Smooth muscle cell (in vitro differentiated cells): ENCODE results near the gene PHC2. TPM values are rescaled to one million over a fixed set of nuclear protein-coding genes. Genes with fewer than 3 reads are reported as not detected.
A peak's percentile ranks its signal among the peaks of the same experiment; 100 is the strongest.

Source experiments
- DNase-seq: peaks from one replicate; lab custom pipeline; 2025; ENCODE audit not compliant: unreplicated experiment; lab: John Stamatoyannopoulos, UW
- H2AFZ ChIP-seq: fragments of 200-600 bp; sonication (generic); 2 replicates; pipeline ENCODE4 v1.6.0; 2016; ENCODE audit warnings: antibody characterized with exemption, low read depth, mild to moderate bottlenecking
- H3F3A ChIP-seq: fragments of 200-600 bp; sonication (generic); 2 replicates; pipeline ENCODE4 v1.6.0; 2017; ENCODE audit warnings: antibody characterized with exemption, low read depth
- H3K27ac ChIP-seq: fragments of 200-600 bp; sonication (generic); 2 replicates; pipeline ENCODE4 v1.5.1; 2016; ENCODE audit warnings: low read depth, mild to moderate bottlenecking
- H3K27me3 ChIP-seq: fragments of 200-600 bp; sonication (generic); 2 replicates; pipeline ENCODE4 v1.6.1; 2016; ENCODE audit warnings: low read depth, mild to moderate bottlenecking
- H3K36me3 ChIP-seq: fragments of 200-600 bp; sonication (generic); 2 replicates; pipeline ENCODE4 v1.5.1; 2016; ENCODE audit warnings: low read depth
- H3K4me1 ChIP-seq: fragments of 200-600 bp; sonication (generic); 2 replicates; pipeline ENCODE4 v1.5.1; 2016; ENCODE audit warnings: low read depth
- H3K4me2 ChIP-seq: fragments of 200-600 bp; sonication (generic); 2 replicates; pipeline ENCODE4 v1.6.0; 2016; ENCODE audit warnings: mild to moderate bottlenecking
- H3K4me3 ChIP-seq: fragments of 200-600 bp; sonication (generic); 2 replicates; pipeline ENCODE4 v1.5.1; 2016; ENCODE audit warnings: mild to moderate bottlenecking
- H3K79me2 ChIP-seq: fragments of 200-600 bp; sonication (generic); 2 replicates; pipeline ENCODE4 v1.6.0; 2016; ENCODE audit warnings: low read depth, mild to moderate bottlenecking
- H3K9ac ChIP-seq: fragments of 200-600 bp; sonication (generic); 2 replicates; pipeline ENCODE4 v1.6.0; 2016; ENCODE audit warnings: low read depth
- H3K9me3 ChIP-seq: fragments of 200-600 bp; sonication (generic); replicated peaks from 2 replicates; pipeline ENCODE4 v1.5.1; 2016; ENCODE audit warnings: low read depth
- H4K20me1 ChIP-seq: fragments of 200-600 bp; sonication (generic); 2 replicates; pipeline ENCODE4 v1.6.0; 2016; ENCODE audit warnings: low read depth
- CTCF ChIP-seq: fragments of 200-600 bp; sonication (generic); IDR thresholded peaks from 2 replicates; pipeline ENCODE4 v1.5.1; 2017; ENCODE audit warnings: borderline replicate concordance, mild to moderate bottlenecking, antibody characterized with exemption; ENCODE audit not compliant: insufficient read depth, poor library complexity, severe bottlenecking
- WGBS: methylation state at CpG from one replicate; pipeline ENCODE4 v1.1.7; 2016; ENCODE audit warnings: low lambda C conversion rate; 5-methylcytosine and 5-hydroxymethylcytosine counted together
- polyA plus RNA-seq: library from polyadenylated mRNA; unstranded; fragments of >200 nt; fragmentation: Nextera tagmentation; extraction: Ambion mirVana; gene quantifications from 2 replicates; pipeline ENCODE4 v1.2.1, GENCODE V29; 2016
- total RNA-seq: library from RNA; depleted of rRNA; stranded (reverse); fragments of >200 nt; gene quantifications from 2 replicates; pipeline ENCODE4 v1.2.3, GENCODE V29; 2014

The PHC2 gene
- total and polyA plus RNA-seq, 2 experiments from 2014 or later, result 42.4 to 109 TPM

DNA sequence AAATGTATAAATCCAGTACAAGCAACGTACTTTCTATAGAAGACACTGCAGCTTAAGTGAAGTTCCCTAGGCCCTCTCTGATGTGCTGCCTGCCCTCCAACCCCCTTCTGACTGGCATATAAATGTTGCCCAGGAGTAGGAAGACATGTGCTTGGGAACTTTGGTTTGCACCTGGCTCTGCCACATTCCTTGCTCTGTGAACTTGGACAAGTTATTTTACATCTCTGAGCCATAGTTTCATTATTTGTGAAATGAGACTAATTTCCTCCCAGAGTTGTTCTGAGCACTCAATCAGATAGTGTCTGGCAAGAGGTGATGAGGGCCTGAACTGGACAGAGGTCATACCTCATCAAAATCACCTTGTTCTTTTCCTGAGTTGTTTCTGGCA, 3.5 kb upstream of the PHC2 start:
- TF ChIP-seq CTCF, result no peak
- Histone ChIP-seq H3K79me2 (no peaks in the 10 kb centered on the region), H3K4me2 (peak overlapping the region; percentile 69), H3K27ac (peak overlapping the region; percentile 77), H4K20me1 (no peaks in the 10 kb centered on the region), H3F3A (peaks cover 35% of the 10 kb centered on the region), H3K9me3 (no peaks in the 10 kb centered on the region), H3K4me3 (no peak overlapping the region), H3K27me3 (no peaks in the 10 kb centered on the region), H3K36me3 (no peaks in the 10 kb centered on the region), H3K9ac (no peak overlapping the region), H2AFZ (no peak overlapping the region), H3K4me1 (peaks cover 13% of the 10 kb centered on the region)
- WGBS, result 82% methylated on average over 1 of the region's 1 CpG
- no peak for DNase-seq

GRCh38 chr1:33433509-33434362, 2.8 kb upstream of the PHC2 start:
- Histone ChIP-seq H3F3A (peaks cover 35% of the 10 kb centered on the region), H3K27me3 (no peaks in the 10 kb centered on the region), H3K79me2 (no peaks in the 10 kb centered on the region), H2AFZ (no peak overlapping the region), H3K9me3 (no peaks in the 10 kb centered on the region), H3K4me1 (peaks cover 19% of the 10 kb centered on the region), H4K20me1 (no peaks in the 10 kb centered on the region), H3K36me3 (no peaks in the 10 kb centered on the region), H3K4me2 (peak overlapping the region; percentile 69), H3K9ac (no peak overlapping the region), H3K4me3 (no peak overlapping the region), H3K27ac (peak overlapping the region; percentile 77)
- 2% methylated on average over 3 of the region's 3 CpGs for WGBS
- TF ChIP-seq CTCF, result no peak
- DNase-seq, result no peak

GRCh38 chr1:33429856-33430691, 821 bp downstream of the PHC2 start:
- H3K4me1 ChIP-seq, result peaks cover 24% of the 10 kb centered on the region
- peak overlapping the region; percentile 64 for H3K9ac ChIP-seq
- TF ChIP-seq CTCF, result no peak
- peak overlapping the region; percentile 81 for H3K4me3 ChIP-seq
- 4% methylated on average over 54 of the region's 54 CpGs for WGBS
- H3K4me2 ChIP-seq, result peak overlapping the region; percentile 93
- no peaks in the 10 kb centered on the region for H3K36me3 ChIP-seq
- DNase-seq, result no peak
- no peaks in the 10 kb centered on the region for H3K27me3 ChIP-seq
- no peaks in the 10 kb centered on the region for H4K20me1 ChIP-seq
- H3K9me3 ChIP-seq, result no peaks in the 10 kb centered on the region
- peaks cover 35% of the 10 kb centered on the region for H3F3A ChIP-seq
- H2AFZ ChIP-seq, result peak overlapping the region; percentile 84
- H3K27ac ChIP-seq, result no peak overlapping the region
- peaks cover 5% of the 10 kb centered on the region for H3K79me2 ChIP-seq
